ENCODE results near the gene LIN7B. TPM values are rescaled to one million over a fixed set of nuclear protein-coding genes. Genes with fewer than 3 reads are reported as not detected.

LIN7B gene
- total and polyA plus RNA-seq, 2 of the 8 experiments (the other 6 are each of a cell fraction or from before 2014, with no cell fraction given): 4.1 to 4.2 TPM

GRCh38 chr19:49101160-49101559 lies 13.0 kb upstream of the LIN7B start:
- Histone ChIP-seq H2AK5ac (ENCODE audit: low read depth, low read length) (no peak overlapping the region), H3K9ac (replicated peaks in 1 of 4; ENCODE audit: extremely low read depth in 1 of 4, low read depth in 3 of 4, low read length in 3 of 4) (no peak overlapping the region), H4K20me1 (replicated peaks in 1 of 2; ENCODE audit: control insufficient read depth in 1 of 2, insufficient read depth in 2 of 2, low read length in 2 of 2) (peaks cover 17 to 30% of the 10 kb centered on the region in 2 experiments), H3K4me3 (ENCODE audit: extremely low read depth in 1 of 4, insufficient read depth in 2 of 4, low read depth in 3 of 4, low read length in 4 of 4) (no peak overlapping the region), H2AFZ (ENCODE audit: low read length) (no peak overlapping the region), H2BK15ac (ENCODE audit: low read length) (no peak overlapping the region), H3K27ac (ENCODE audit: low read depth, low read length) (no peak overlapping the region), H4K8ac (ENCODE audit: extremely low read depth, insufficient read depth, low read length) (no peak overlapping the region), H3K79me1 (ENCODE audit: low read depth, low read length) (peaks cover 19% of the 10 kb centered on the region), H3K18ac (ENCODE audit: extremely low read depth, low read length) (no peak overlapping the region), H3K9me3 (ENCODE audit: insufficient read depth in 2 of 2, low read depth in 1 of 2, low read length in 1 of 2) (no peaks in the 10 kb centered on the region), H3K23me2 (ENCODE audit: low read depth, low read length) (no peaks in the 10 kb centered on the region), H4K91ac (replicated peaks; ENCODE audit: insufficient read length, low read length) (no peak overlapping the region), H4K5ac (ENCODE audit: insufficient read length, low read depth, low read length) (no peak overlapping the region), H3K27me3 (replicated peaks in 1 of 4; ENCODE audit: control insufficient read depth in 3 of 4, extremely low read depth in 1 of 4, insufficient read depth in 3 of 4, low read length in 3 of 4) (no peaks in the 10 kb centered on the region), H3K4ac (replicated peaks; ENCODE audit: insufficient read length, low read depth, low read length) (no peak overlapping the region), H3K4me2 (ENCODE audit: insufficient read depth in 1 of 2, low read depth in 2 of 2, low read length in 2 of 2) (no peak overlapping the region), H2BK20ac (ENCODE audit: low read length) (no peak overlapping the region), H2BK12ac (ENCODE audit: low read depth, low read length) (no peak overlapping the region), H2BK120ac (replicated peaks; ENCODE audit: low read depth, low read length) (no peak overlapping the region), H3K79me2 (ENCODE audit: control insufficient read depth in 1 of 2, insufficient read depth in 2 of 2, low read length in 2 of 2) (peaks cover 0 to 21% of the 10 kb centered on the region in 2 experiments; a peak in 1 of 4 replicates), H3K56ac (replicated peaks; ENCODE audit: insufficient read length, low read depth, low read length) (no peak overlapping the region), H3K36me3 (ENCODE audit: control insufficient read depth in 2 of 4, insufficient read depth in 4 of 4, low read length in 3 of 4) (peaks cover 33 to 75% (median 64%) of the 10 kb centered on the region in 4 experiments), H3K4me1 (replicated peaks in 1 of 4; ENCODE audit: control insufficient read depth in 3 of 4, insufficient read depth in 4 of 4, low read length in 3 of 4) (no peaks in the 10 kb centered on the region), H3K23ac (ENCODE audit: insufficient read length) (no peak overlapping the region), H3K14ac (ENCODE audit: insufficient read length) (no peak overlapping the region), H2BK5ac (ENCODE audit: low read depth, low read length) (peak overlapping the region; percentile 24; the same call in 1 of the 2 replicates)
- CTCF ChIA-PET (ENCODE audit: partially characterized antibody): interaction anchor here (0.6 to 3.8 kb wide), 5 partner anchors 13 to 108 kb away, joined by 4 to 38 read pairs (median 5); no protein-coding TSS in a partner anchor
- POLR2A ChIA-PET (ENCODE audit: partially characterized antibody): interaction anchor here (2.0 to 10.1 kb wide), 3 partner anchors 10 to 15 kb away, joined by 5 to 67 read pairs (median 7); partner anchors contain the start of gene LIN7B
- no peak for FAIRE-seq
- no peak for DNase-seq (ENCODE audit: low read depth in 1 of 2, low spot score in 2 of 2)
- 94% methylated on average over 10 of the region's 12 CpGs; no CpG with 5 or more reads in 1 of the 2 experiments for WGBS, 2 experiments (ENCODE audit: extremely low coverage in 1 of 2, insufficient coverage in 1 of 2, insufficient read length in 1 of 2, insufficient replicate concordance in 2 of 2, low coverage in 1 of 2, low lambda C conversion rate in 2 of 2, missing lambda C conversion rate in 1 of 2)
- TF ChIP-seq GABPA (IDR thresholded peaks at IDR 0.05; ENCODE audit: borderline replicate concordance, insufficient read depth, low read length) (no peak), BACH1 (IDR thresholded peaks at IDR 0.05; ENCODE audit: low read length) (no peak), RAD21 (IDR thresholded peaks at IDR 0.05 in 1 of 2, conservative IDR thresholded peaks at IDR 0.05 in 1 of 2; ENCODE audit: low read depth in 2 of 2, low read length in 2 of 2) (no peak), BCL11A (IDR thresholded peaks at IDR 0.05; ENCODE audit: low read depth in 2 of 2, low read length in 2 of 2) (no peak)
